AG09309 (cell line): ENCODE measurements around the gene OR2D2.
"Not testable (repeated sequence)": the region's sequence is repeated elsewhere in the genome, so short reads cannot be mapped to it uniquely, and the experiment has no call there.

Experiments
- DNase-seq: peaks from one replicate; pipeline ENCODE4 v3.0.0-alpha.2; 2010; ENCODE audit warnings: low read depth
- H3K4me3 ChIP-seq: 2 replicates; pipeline ENCODE4 v1.5.1; 2011; ENCODE audit warnings: mild to moderate bottlenecking, low read depth, low read length, moderate library complexity; ENCODE audit not compliant: control insufficient read depth
- CTCF ChIP-seq: IDR thresholded peaks from 2 replicates; pipeline ENCODE4 v1.5.1; 2011; ENCODE audit warnings: mild to moderate bottlenecking, low read depth, low read length, inconsistent platforms; ENCODE audit not compliant: insufficient read depth, control insufficient read depth; ENCODE audit errors: missing control alignments

The OR2D2 gene

GRCh38 chr11:6888830-6889229, 3.5 kb downstream of the OR2D2 start:
- no peak overlapping the region for H3K4me3 ChIP-seq
- no peak for DNase-seq
- no peak for TF ChIP-seq CTCF

- not testable (repeated sequence) for H3K4me3 ChIP-seq, DNase-seq
These were observed 4.6 kb downstream of the OR2D2 start for GRCh38 chr11:6887711-6888110.

GRCh38 chr11:6882751-6883150, 9.5 kb downstream of the OR2D2 start:
- no peak overlapping the region for H3K4me3 ChIP-seq
- DNase-seq = no peak
- no peak for TF ChIP-seq CTCF

GRCh38 chr11:6876914-6877313, 15.4 kb downstream of the OR2D2 start:
- no peak for TF ChIP-seq CTCF
- H3K4me3 ChIP-seq = no peak overlapping the region
- DNase-seq = no peak

- no peak for TF ChIP-seq CTCF
- H3K4me3 ChIP-seq = no peak within 1 kb of the TSS
- no peak for DNase-seq
These were observed 16.0 kb downstream of the OR2D2 start, which contains the start of gene OR10A4 for GRCh38 chr11:6876325-6876724. Gene OR10A4, plus strand, starts transcription at chr11:6876625. Its CDS starts 23 bp downstream, at chr11:6876648.

GRCh38 chr11:6875761-6876160, 16.5 kb downstream of the OR2D2 start:
- no peak for DNase-seq
- TF ChIP-seq CTCF = no peak
- no peak overlapping the region for H3K4me3 ChIP-seq

- no peak for TF ChIP-seq CTCF
- no peak for DNase-seq
- H3K4me3 ChIP-seq = no peak overlapping the region
These were observed 21.0 kb downstream of the OR2D2 start for GRCh38 chr11:6871278-6871677.

GRCh38 chr11:6864438-6864837, 27.9 kb downstream of the OR2D2 start:
- H3K4me3 ChIP-seq = no peak overlapping the region
- TF ChIP-seq CTCF = no peak
- DNase-seq = no peak
